Stimulated activated CD4-positive, alpha-beta T cell treated with anti-CD3 and anti-CD28 coated beads, Interleukin-15, amount 100 ng/mL, for 1 hour (primary cell): ENCODE measurements around the gene FASLG.

Source experiments
- DNase-seq, 2 donors: peaks; one replicate each; pipeline ENCODE4 v3.0.0-alpha.2; 2020; ENCODE audit warnings: low read depth in 1 of 2, low spot score in 1 of 2

The FASLG gene

DNA sequence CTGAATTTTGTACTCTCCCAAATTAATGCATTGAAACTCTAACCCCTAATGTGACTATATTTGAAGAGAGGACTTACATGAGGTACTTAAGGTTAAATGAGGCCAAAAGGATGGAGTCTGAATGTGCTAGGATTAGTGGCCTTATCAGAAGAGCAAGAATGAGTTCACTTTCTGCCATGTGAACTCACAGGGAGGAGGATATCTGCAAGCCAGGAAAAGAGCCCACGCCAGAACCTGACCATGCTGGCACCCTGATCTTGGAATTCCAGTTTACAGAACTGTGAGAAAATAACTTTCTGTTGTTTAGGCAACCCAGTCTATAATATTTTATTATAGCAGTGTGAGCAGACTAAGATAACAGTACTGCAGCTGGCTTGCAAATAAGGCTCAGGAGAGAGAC is 12.2 kb upstream of the FASLG start:
- DNase-seq: no peak

DNA sequence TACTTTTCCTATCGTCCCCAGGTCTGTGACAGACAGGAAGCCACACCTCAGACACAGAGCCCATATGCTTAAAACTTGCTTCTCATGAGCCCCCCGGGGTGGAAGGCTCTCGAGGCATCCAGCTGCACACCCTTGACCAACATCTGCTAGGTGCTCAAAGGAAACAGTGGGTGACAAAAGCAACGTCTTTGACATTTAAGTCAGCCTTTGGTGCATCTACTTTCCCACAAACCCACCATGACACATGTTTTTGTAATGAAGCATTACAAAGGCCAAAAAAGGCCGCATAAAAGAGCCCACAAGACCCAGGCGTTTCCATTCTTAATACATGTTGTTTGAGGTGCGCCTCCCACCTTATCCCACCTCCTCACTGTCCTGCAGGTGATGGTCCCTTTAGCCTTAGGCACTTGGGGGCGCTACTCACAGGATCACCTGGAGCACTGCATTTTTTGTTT is 11.8 kb upstream of the FASLG start:
- DNase-seq: no peak

DNA sequence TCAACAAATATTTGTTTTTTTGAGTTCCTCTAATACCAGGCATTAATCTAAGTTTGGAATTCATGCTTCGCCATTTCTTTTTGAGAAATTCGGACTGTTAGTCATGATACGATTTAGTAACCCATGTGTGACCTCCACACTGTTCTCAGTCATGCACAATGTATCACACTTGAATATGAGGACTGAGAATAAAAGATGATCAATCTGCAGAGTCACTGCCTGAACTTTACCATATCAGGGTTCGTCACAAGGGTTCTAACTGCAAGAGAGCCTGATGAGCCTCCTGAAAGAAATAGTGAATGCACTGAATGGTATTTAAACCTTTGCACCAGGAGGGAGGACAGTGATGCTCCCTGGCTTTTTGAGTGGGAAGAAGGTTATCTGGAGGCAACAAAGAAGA is 10.9 kb upstream of the FASLG start:
- DNase-seq: no peak

DNA sequence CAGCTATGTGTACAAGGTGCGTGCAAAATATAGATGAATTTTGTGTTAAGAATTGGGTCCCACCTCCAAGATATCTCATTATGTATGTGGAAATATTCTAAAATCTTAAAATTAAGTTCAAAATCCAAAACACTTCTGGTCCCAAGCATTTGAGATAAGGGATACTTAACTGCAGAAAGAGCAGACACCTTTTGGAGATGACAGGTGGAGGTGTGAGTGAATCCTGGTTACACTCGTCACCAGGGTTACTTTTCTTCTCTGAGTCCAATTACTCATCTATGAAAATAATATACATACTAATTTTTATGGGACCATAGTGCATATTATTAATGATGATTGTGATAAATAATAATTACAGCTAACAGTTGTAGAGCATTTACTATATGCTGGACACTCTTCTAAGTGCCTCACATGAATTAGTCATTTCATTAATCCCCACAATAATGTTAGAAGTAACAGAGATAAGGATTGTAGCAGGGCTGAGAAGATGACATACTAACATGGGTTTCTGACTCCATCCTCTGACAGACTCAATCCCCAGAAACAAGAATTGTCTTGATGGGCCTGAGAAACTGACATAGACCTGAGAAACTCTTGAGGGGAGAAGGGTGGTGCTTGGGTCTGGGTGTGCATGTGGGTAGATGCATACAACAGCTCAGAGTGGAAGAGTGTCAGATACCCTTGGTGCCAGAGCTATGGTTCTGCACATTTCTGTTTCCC is 8.3 kb upstream of the FASLG start:
- no peak for DNase-seq

DNA sequence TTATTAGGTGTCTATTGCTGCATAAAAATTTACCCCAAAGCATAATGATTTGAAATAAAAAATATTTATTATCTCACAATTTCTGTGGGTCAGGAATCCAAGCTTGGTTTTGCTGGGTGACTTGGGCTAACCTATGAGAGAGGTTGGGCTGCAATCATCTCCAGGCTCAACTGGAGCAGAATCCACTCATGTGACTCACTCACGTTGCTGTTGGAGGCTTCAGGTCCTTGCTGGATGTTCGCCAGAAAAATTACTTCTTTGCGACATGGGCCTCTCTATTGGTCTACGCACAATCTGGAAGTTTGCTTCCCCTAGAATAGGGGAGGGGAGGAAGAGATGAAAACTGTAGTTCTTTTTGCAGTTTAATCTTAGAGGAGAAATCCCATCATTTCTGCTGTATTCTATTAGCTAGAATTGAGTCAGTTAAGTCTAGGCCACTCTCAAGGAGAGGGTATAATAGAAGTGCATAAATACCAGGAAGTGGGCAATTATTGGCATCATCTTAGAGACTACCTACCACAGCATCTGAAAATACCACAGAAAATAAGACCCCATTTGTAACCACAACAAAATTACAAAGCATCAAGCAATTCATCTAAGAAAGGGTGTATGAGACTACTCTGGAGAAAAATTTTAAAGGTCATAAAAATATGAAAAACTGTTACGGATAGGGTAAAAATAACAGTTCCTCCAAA is 5.7 kb upstream of the FASLG start:
- no peak for DNase-seq

DNA sequence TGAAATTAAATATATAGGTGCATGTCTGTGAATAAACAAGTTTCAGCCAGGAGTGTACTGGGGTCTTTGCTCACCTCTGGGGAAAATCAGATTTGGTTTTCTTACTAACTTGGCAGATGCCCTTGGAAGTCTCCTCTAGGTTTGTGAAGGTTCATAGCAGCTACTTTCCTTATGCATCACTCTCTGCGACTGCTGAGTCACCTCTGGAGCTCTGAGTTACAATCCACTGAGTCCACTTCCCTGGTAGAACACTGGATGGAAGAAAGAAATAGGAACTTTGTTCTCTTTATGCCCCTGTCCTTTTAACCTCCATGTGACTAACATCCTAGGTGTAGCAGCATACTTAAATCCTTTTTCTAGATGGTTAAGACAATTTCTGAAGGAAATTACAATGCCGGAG is 4.4 kb upstream of the FASLG start:
- DNase-seq: no peak

DNA sequence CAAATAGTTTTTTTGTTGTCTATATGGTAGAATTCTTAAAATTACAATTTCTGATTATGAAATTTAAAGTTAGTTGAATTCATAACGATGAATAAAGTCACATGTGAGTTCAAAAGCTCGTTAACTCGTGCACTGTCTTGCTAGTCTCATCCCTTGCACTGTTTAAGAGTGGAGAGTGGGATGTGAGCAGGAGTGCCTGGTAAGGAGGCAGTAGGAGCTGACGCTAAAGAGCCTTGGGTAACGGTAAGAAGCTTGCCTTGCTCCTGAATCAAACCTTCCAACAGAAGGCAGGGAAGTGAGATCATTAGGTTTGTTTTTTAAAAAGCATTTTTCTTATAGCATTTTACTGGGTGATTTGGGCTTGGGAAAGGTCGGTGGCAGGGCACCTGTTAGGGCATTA is 2.3 kb upstream of the FASLG start:
- no peak for DNase-seq

DNA sequence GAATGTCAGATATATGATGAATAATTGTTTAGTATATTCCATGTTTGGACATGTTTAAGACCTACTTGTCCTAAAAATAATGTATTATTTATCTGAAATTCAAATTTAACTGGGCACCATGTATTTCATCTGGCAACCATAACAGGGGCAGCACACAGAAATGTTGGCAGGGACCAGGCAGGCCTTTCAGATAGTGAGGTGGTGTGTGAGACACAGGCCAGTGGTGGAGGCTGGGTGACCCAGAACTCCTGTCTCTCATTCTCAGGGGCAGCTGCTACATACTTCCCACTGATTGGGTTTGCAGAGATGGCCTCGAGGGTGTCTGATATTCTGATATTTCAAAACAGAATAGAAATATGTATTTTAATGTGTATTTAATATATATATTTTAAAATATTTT is 1.3 kb upstream of the FASLG start:
- no peak for DNase-seq

DNA sequence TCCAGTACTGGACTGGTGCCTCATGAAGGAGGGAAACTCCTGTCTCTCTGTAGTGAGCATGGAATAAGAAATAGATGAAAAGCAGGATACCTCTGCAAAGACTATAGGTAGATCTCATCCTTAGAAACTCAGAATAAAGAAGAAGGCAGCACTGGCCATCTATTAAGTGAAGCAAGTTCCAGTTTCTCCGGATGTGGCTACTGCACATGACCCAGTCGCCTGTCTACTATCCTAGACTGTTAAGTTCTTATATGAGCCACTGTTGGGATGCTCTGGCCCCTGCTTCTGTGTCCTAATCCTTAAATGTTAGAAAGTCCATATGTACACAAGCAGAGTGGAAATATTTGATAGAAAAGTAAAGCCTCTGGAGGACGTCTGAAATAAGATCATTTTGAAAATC is 2.2 kb downstream of the FASLG start:
- no peak for DNase-seq

DNA sequence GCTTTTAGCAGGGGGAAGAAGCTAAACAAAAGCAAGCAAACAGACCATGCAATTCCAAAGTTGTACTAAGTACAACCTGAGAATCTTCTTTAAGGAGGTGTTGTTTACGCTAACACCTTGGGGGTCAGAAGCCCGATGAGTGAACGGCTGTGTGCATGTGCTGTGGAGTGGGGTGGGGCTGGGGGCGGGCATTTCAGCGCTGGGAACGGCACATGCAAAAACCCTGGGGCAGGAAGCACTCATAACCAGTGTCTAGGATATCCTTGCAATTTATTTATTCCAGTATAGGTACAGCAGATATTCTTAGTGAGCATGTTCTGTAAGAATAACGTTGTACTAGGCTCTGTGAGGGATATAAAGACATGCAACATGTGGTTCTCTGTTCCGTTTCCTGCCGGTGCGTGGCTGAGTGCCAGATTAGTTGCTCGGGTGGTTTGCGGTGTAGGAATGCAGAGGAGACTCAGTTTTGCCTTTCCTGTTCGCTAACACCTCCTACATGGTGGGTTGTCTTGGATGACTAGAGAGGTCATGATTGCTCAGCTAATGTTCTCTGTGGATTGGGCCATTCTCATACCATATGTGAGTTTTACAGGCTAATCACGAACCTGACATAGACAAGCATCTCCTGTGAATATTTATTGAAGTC is 3.7 kb downstream of the FASLG start:
- DNase-seq: peak; percentile 71 to 73

DNA sequence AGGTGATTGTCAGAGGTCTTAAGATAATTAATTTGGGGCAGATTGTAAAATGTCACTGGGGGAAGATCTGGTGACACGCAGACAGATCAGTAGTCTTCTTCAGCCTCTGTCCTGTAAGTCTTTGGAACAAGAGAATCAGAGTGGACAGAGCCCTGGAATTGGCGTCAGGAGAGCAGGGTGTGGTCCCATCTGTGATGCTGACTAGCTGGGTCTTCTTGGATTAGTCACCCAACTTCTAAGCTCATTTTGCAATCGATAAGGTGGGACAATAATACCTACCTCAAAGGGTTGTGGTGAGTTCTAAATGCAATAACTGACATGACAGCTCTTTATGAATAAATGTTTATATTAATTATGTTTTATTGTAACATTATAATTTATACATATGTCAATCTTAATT is 4.8 kb downstream of the FASLG start:
- DNase-seq: no peak

DNA sequence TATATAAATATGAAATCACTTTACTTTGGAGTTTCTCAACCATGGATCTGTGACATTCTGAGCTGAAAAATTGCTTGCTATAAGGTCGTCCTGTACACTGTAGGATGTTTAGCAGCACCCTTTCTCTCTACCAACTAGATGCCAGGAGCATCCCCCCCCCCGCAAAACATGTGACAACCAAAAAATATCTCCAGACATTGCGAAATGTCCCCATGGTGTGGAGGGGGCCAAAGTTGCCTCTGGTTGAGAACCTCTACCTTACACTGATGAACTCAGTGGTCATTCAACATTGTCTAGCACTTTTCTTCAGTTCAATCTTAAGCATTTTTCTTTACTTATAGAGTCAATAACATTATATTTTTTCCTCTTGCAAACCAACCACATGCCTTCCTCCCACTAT is 9.2 kb downstream of the FASLG start:
- DNase-seq: no peak

DNA sequence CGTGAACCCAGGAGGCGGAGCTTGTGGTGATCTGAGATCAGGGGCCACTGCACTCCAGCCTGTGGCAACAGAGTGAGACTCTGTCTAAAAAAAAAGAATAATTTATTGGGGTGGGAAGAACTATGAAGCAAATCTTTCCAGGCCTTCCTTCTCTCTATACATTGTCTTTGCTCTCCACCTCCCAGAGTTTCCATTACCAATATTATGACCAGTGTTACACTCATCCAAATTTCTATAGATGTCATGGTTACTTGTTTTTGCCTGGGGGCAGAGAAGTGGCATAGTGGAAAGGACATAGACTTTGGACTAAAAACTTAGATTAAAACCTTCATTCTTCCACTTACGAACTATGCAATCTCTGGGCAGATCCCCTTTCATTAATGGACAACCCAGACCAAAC is 10.1 kb downstream of the FASLG start:
- no peak for DNase-seq

DNA sequence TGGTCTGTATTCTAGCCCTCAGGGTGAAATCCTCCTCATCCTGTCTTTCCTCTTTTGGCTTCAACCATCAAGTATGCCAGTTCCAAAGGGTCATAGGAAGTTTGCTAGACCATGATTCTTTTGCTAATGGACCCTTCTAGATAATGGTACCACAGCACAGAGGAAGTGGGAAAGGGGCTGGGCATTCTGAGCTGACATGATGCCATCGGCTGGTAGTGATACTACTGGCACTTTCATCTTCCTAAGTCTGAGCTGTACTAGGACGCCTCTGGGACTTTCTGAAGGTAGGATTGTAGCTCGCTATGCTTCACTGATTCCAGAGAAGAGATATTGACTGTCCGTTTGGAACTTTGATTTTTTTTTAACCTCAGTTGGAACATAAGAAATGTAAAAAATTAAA is 11.4 kb downstream of the FASLG start:
- DNase-seq: no peak

DNA sequence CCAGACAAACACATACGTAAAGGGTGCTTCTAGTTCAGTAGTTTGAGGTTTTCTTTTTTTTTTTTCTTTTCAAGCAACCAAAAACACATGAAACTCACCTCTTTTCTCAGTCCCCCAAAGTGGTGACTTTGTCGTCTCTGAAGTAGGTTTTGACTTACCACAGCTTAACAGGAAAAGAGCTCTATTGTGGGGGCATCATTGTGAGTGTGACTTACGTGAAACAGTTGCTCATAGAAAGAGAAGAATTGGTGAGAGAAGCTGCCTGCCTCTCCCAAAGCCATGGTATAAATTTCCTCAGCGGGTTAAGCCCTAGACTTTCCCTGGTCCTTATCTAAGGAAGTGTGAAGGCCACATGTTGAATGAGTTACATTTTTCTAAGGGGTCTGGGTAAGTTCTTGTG is 11.9 kb downstream of the FASLG start:
- DNase-seq: no peak

DNA sequence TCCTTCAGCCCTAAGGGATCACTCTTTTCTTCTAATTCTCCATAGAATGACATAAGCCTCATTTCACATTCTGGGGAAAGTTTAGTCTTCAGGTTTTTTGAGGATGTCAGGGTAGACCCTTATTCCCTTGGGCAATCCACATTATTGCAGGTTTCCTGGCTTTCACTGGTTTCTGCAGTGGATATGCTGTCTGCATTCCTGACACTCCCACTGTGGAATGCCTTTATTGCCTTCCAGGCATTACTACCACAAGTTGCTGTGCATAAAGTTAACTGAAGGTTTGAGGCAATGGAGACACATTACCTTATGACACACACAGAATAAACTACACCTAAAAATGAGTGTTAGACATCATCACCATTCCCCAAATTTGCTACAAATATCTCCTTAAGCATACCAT is 12.7 kb downstream of the FASLG start:
- DNase-seq: no peak

DNA sequence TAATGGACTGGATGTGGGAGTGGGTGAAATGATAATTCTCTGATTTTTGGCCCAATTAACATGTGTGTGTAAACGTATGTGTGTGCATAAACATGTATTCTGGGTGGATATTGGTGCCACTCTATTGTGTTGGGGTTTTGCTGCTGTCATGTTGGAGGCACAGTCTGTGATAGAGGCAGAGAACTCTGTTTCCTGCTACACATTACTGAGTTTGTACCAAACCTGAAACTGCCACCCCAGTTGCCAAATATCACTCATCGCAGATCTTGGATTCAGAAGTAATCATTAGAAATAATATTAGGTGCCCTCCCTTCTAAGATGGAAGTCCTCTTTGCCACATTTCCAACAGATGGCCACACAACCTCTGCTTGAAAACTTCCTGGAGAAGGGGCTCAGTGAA is 13.8 kb downstream of the FASLG start:
- DNase-seq: no peak

DNA sequence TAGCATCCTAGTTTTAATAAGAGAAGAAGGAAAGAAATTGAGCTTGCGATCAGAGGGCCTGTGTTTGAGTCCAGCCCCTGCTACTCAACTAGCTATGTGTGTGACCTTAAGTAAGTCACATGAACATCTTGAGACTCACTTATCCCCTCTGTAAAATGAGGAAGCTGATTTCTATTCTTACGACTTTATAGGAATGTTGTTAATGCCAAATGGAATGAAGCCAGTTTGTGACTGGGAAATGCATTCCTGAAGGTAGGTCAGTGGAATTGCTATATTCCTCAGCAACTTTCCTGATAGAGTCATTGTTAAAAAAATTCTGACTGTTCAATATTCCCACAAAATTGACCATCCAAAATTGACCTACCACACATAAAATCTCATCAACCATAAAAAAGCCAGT is 14.9 kb downstream of the FASLG start:
- no peak for DNase-seq

DNA sequence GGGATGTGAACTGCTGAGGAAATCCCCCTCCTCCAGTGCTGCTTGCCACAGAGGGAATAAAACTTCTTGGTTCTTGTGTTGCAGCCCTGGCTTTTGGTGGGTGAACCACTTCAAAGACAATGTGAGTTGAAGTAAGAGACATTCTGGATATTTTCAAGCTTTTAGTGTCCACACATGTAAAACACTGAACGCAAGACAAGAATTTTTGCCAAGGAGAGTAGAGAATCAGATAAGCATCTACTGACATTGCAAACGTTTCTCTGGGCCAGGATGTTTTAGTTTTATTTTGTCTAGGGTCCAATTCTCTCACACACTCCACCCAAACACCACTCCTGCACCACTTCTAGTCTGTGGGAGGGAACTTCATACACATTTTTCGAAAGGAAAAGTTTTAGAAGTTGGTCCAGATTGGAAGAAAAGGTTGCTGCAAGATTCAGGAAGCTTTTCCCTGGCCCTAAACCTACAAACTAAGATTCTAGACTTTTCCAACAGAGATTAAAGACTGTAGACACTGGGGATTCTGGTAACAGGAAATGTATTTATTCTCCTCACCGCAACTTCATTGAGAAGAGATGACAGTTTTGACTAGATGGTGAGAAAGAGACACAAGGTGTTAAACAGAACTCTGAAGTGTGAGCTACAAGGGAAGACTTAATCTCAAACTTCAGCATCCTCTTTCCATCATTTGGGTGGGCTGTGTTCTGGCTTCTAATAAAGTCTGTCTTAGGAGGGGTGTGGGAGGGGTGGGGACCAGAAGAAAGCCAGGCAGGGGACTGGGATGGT is 16.1 kb downstream of the FASLG start:
- no peak for DNase-seq

DNA sequence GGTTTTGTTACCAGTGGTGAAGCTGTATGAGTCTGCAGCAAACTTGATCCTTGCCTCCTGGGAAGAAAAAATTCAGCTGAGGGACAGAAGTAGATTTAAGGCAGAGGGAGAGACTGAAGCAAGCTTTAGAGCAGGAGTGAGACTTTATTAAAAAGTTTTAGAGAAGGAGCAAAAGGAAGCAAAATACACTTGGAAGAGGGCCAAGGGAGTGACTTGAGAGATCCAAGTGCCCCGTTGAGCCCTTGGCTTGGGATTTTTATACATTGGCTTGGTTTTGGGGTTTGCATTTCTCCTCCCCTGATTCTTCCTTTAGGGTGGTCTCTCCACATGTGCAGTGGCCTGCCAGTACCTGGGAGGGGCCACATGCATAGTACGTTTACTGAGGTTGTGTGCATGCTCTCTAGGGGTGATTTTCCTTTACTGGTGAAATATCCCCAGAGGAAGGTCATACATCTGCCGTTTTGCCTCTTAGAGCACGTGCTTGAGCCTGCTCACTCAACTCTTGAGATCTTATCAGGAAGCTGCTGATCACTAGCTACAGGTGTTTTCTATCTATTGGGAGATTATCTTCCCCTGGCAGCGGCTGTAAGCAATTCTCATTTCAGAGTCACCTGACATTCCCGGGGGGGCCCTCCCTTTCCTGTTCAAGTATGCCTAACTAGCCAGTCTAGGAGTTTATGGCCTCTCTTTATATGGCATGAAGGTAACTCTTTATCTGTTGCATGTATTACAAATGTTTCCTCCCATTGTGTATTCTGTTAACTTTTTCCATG is 20.3 kb downstream of the FASLG start:
- DNase-seq: no peak

DNA sequence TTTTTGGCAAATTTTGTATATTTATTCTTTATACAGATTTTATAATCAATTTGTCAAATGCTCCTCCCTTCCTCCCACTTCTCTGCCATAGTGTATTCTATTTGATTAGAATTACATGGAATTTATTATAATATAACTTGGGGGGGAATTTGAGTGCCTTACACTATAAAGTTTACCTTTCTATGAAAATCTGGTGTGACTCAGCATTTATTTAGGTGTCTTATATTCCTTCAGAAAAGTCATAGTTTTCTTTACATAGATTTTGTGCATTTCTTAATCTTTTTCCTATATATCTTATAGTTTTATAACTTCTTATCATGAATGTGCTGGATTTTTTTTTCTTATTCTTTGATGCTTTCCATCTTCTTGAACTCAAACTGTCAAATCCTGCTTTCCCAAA is 21.3 kb downstream of the FASLG start:
- no peak for DNase-seq
